ENCODE results near the gene EEF1E1.
A peak's percentile ranks its signal among the peaks of the same experiment; 100 is the strongest.

EEF1E1 gene

DNA sequence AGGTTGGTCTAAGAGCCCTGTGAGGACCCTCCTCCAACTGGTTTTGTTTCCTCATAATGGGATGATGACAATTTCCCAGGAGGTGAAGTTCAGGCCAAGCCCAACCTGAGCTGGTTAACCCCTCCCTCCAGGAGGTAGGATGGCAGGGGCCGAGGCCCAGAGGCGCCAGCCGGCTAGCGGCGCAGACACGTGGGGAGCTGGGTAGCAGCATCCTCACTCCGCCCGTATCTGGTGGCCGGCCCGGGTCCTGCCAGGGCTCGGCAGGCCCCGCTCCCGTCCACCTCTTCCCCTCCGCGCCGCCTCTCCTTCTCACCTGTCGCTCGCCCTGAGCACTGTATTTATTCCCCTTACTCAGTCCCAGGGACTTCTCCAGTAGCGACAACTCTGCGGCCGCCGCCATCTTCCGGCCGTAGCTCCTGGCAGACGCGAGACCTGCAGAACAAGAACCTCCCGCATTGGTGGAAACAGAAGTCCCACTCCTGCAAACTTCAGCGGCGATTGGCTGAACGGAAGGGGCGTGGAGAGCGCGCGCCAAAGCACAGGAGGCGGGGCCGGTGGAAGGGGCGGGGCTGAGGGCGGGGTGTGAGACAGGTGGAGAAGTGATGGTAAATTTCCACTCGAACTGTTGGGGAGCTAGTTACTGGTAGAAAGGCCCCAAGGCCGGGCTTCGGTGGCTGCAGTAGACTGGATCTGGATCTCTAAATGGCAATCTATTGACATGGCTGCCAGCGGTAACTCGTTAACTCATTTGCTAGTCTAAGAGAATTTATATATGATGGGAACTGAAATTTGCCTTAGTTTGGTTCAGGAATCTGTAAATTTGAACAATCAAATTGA lies at the start of gene EEF1E1:
Gene EEF1E1 (minus strand): TSS at position 427 of the 837 bp plus-strand sequence. CDS start 27 bp downstream, at position 400.
- Histone ChIP-seq H3K27ac (ENCODE audit: low read length) (peak within 1 kb of the TSS; percentile 59), H3K4me3 (ENCODE audit: low read depth in 1 of 2, low read length in 2 of 2) (peak within 1 kb of the TSS; percentile 94 to 99), H3K9me3 (ENCODE audit: control insufficient read depth in 1 of 2, low read length in 2 of 2) (no peaks in the 10 kb centered on the region), H3K27me3 (ENCODE audit: low read depth, low read length) (no peaks in the 10 kb centered on the region), H3K36me3 (ENCODE audit: control insufficient read depth in 1 of 2, insufficient read depth in 2 of 2, low read length in 2 of 2) (peaks cover under 1 to 3% of the 10 kb centered on the region in 2 donors), H3K4me1 (ENCODE audit: control insufficient read depth in 1 of 2, insufficient read depth in 2 of 2, low read length in 2 of 2) (peaks cover 7 to 8% of the 10 kb centered on the region in 2 donors)

DNA sequence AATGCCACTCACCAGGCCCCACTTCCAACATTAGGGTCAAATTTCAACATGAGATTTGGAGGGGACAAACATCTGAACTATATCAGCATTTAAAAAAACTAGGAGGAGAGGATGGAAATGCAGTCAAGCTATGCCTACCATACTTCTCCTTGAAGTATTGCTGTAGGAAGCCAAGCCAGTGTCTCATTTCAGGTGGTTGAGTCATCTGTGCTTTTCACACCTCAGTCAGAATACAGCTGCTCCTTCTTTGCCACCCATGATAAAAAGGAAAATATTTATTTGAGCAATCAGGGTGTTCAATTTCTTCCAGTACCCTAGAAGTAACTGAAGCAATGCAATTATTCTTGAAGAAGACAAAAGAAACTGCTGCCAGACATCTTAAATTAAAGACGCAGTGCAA lies 47.0 kb upstream of the EEF1E1 start:
- H3K4me1 ChIP-seq (ENCODE audit: control insufficient read depth in 1 of 2, insufficient read depth in 2 of 2, low read length in 2 of 2), result no peaks in the 10 kb centered on the region
- no peaks in the 10 kb centered on the region for H3K36me3 ChIP-seq (ENCODE audit: control insufficient read depth in 1 of 2, insufficient read depth in 2 of 2, low read length in 2 of 2)
- no peaks in the 10 kb centered on the region for H3K9me3 ChIP-seq (ENCODE audit: control insufficient read depth in 1 of 2, low read length in 2 of 2)
- H3K27me3 ChIP-seq (ENCODE audit: low read depth, low read length), result no peaks in the 10 kb centered on the region
- H3K4me3 ChIP-seq (ENCODE audit: low read depth in 1 of 2, low read length in 2 of 2), result no peak overlapping the region
- no peak overlapping the region for H3K27ac ChIP-seq (ENCODE audit: low read length)

DNA sequence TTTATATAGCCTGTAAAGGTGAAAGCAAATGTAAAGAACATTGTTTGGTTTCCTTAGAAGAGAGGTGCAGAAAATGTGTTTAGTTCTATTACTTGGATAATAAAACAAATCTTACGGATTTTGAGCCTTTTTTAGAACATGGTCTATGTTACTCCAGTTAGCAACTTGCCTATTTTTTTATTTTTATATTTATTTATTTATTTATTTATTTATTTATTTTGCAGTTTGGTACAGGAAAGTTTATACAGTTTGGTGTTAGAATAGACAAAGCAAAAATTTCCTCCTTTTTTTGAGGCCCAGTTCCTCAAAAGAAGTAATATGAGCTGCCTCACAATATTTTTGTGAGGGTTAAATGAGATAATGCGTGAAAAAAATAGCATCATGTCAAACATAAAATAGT lies 41.6 kb upstream of the EEF1E1 start:
- no peaks in the 10 kb centered on the region for H3K9me3 ChIP-seq (ENCODE audit: control insufficient read depth in 1 of 2, low read length in 2 of 2)
- no peaks in the 10 kb centered on the region for H3K36me3 ChIP-seq (ENCODE audit: control insufficient read depth in 1 of 2, insufficient read depth in 2 of 2, low read length in 2 of 2)
- H3K4me3 ChIP-seq (ENCODE audit: low read depth in 1 of 2, low read length in 2 of 2), result no peak overlapping the region
- H3K27ac ChIP-seq (ENCODE audit: low read length), result no peak overlapping the region
- no peaks in the 10 kb centered on the region for H3K27me3 ChIP-seq (ENCODE audit: low read depth, low read length)
- no peaks in the 10 kb centered on the region for H3K4me1 ChIP-seq (ENCODE audit: control insufficient read depth in 1 of 2, insufficient read depth in 2 of 2, low read length in 2 of 2)

DNA sequence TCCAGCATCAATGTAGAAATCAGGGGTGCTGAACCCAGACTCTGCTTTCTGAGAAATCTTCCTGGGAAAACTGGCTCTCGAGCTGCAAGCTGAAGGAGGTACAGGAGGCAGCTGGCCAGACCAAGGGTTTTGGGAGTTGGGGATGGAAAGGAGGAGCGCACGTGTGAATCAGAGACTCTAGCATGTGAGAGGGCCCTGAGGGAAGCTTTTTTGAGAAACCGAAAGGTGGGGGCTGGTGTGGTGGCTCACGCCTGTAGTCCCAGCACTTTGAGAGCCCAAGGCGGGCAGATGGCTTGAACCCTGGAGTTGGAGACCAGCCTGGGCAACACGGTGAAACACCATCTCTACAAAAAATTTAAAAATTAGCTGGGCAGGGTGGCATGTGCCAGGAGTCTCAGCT lies 37.1 kb upstream of the EEF1E1 start:
- Histone ChIP-seq H3K9me3 (ENCODE audit: control insufficient read depth in 1 of 2, low read length in 2 of 2) (no peaks in the 10 kb centered on the region), H3K36me3 (ENCODE audit: control insufficient read depth in 1 of 2, insufficient read depth in 2 of 2, low read length in 2 of 2) (no peaks in the 10 kb centered on the region), H3K27me3 (ENCODE audit: low read depth, low read length) (no peaks in the 10 kb centered on the region), H3K27ac (ENCODE audit: low read length) (no peak overlapping the region), H3K4me1 (ENCODE audit: control insufficient read depth in 1 of 2, insufficient read depth in 2 of 2, low read length in 2 of 2) (no peaks in the 10 kb centered on the region), H3K4me3 (ENCODE audit: low read depth in 1 of 2, low read length in 2 of 2) (no peak overlapping the region)

DNA sequence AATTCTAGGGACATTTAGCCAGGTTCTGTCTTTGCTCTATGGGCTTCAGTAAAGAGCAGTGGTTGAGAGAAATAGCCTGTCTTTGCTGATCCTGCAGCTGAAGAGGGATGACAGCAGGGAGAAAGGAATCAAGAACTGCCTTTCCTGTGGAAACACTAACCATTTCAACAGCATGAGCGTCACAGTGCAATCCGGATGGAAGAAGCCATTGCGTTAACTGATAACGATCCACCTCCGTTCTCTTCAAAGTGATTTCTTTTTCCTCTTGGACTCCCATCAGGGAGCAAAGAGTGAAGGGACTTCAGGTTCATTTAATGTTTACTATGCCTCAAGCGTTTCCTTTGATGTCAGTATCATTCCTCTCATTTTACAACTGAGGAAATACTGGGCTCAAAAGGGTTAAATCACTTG lies 35.2 kb upstream of the EEF1E1 start:
- Histone ChIP-seq H3K27ac (ENCODE audit: low read length) (no peak overlapping the region), H3K4me3 (ENCODE audit: low read depth in 1 of 2, low read length in 2 of 2) (no peak overlapping the region), H3K27me3 (ENCODE audit: low read depth, low read length) (no peaks in the 10 kb centered on the region), H3K36me3 (ENCODE audit: control insufficient read depth in 1 of 2, insufficient read depth in 2 of 2, low read length in 2 of 2) (no peaks in the 10 kb centered on the region), H3K9me3 (ENCODE audit: control insufficient read depth in 1 of 2, low read length in 2 of 2) (no peaks in the 10 kb centered on the region), H3K4me1 (ENCODE audit: control insufficient read depth in 1 of 2, insufficient read depth in 2 of 2, low read length in 2 of 2) (no peaks in the 10 kb centered on the region)

DNA sequence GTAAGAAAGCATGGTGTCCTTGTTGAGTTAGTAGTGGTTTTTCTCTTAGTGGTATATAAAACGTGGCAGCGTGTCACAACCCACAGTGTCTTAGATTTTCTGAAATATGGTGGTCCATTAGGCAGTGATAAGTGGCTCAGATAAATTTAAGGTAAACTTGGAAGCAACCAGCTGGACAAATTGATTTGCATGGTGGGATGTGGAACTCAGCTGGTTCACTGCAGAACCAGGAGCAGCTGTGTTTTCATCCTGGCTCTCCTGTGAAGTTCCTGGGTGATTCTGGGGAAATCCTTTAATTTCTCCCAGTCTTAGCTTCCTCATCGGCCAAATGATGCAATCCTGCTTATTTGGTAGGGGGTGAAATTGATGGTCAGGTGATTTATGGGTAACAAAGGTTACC lies 32.9 kb upstream of the EEF1E1 start:
- Histone ChIP-seq H3K27ac (ENCODE audit: low read length) (no peak overlapping the region), H3K4me3 (ENCODE audit: low read depth in 1 of 2, low read length in 2 of 2) (no peak overlapping the region), H3K27me3 (ENCODE audit: low read depth, low read length) (no peaks in the 10 kb centered on the region), H3K4me1 (ENCODE audit: control insufficient read depth in 1 of 2, insufficient read depth in 2 of 2, low read length in 2 of 2) (no peaks in the 10 kb centered on the region), H3K9me3 (ENCODE audit: control insufficient read depth in 1 of 2, low read length in 2 of 2) (no peaks in the 10 kb centered on the region), H3K36me3 (ENCODE audit: control insufficient read depth in 1 of 2, insufficient read depth in 2 of 2, low read length in 2 of 2) (no peaks in the 10 kb centered on the region)

DNA sequence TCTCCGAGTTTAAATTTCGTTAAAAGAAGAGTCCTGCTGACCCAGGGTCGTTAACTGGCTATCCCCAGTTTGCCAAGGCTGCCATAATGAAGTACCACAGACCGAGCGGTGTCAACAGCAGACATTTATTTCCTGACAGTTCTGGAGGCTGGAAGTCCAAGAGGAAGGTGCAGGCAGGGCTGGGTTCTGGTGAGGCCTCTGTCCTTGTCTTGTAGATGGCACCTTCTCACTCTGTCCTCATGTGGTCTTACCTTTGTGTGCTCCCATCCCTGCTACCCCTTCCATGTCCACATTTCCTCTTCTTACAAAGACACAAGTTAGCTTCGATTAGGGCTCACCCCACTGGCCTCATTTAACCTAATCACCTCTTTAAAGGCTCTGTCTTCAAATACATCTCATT lies 29.8 kb upstream of the EEF1E1 start:
- H3K4me3 ChIP-seq (ENCODE audit: low read depth in 1 of 2, low read length in 2 of 2), result no peak overlapping the region
- no peak overlapping the region for H3K27ac ChIP-seq (ENCODE audit: low read length)
- no peaks in the 10 kb centered on the region for H3K4me1 ChIP-seq (ENCODE audit: control insufficient read depth in 1 of 2, insufficient read depth in 2 of 2, low read length in 2 of 2)
- H3K9me3 ChIP-seq (ENCODE audit: control insufficient read depth in 1 of 2, low read length in 2 of 2), result no peaks in the 10 kb centered on the region
- H3K36me3 ChIP-seq (ENCODE audit: control insufficient read depth in 1 of 2, insufficient read depth in 2 of 2, low read length in 2 of 2), result no peaks in the 10 kb centered on the region
- H3K27me3 ChIP-seq (ENCODE audit: low read depth, low read length), result no peaks in the 10 kb centered on the region

DNA sequence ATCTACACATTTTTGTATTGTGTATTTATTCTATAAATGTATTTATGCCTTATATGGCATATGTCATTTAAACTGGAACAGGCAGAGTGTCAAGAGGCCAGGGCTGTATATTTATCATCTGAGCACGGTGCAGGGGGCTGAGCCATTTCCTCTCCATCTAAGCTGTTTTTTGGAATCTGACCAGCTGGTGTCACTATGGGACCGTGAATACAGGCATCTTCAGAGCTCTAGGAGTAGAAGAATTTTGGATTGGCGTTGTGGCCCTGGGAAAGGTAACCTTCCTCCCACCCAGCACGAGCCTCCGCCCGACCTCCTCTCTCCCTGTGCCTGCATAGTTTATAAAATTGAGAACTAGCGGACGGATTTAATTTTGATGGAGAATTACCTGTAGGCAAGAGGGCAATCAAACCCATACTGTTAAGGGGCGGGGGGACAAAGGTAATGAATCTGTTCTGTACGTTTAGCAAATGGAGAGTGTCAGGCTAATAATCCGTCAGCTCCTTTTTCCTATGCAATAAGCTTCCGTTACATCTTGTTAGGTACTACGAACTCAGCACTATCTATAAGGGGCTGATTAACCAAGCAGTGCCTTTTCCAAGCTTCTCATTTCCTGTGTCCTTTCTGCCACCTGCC lies 29.0 kb upstream of the EEF1E1 start:
- Histone ChIP-seq H3K9me3 (ENCODE audit: control insufficient read depth in 1 of 2, low read length in 2 of 2) (no peaks in the 10 kb centered on the region), H3K27ac (ENCODE audit: low read length) (no peak overlapping the region), H3K27me3 (ENCODE audit: low read depth, low read length) (no peaks in the 10 kb centered on the region), H3K4me3 (ENCODE audit: low read depth in 1 of 2, low read length in 2 of 2) (no peak overlapping the region), H3K36me3 (ENCODE audit: control insufficient read depth in 1 of 2, insufficient read depth in 2 of 2, low read length in 2 of 2) (no peaks in the 10 kb centered on the region), H3K4me1 (ENCODE audit: control insufficient read depth in 1 of 2, insufficient read depth in 2 of 2, low read length in 2 of 2) (no peaks in the 10 kb centered on the region)

DNA sequence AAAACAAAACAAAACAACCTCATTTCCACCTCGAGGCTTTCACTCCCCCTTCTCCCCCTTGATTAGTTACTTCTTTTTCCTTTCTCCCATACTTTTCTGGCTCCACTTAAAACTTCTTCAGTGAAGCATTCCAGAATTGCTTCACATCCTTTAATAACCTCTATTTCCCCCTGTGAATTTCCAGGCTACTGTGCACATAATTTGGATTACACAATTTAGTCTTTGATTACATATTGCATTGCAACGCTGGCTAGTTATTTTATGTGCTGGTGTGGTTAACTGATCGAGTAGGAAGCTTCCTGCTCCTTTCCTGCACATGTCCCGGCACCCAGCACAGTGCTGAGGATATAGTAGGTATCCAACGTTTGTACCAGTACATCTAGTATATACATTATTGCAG lies 28.1 kb upstream of the EEF1E1 start:
- Histone ChIP-seq H3K27me3 (ENCODE audit: low read depth, low read length) (no peaks in the 10 kb centered on the region), H3K4me1 (ENCODE audit: control insufficient read depth in 1 of 2, insufficient read depth in 2 of 2, low read length in 2 of 2) (no peaks in the 10 kb centered on the region), H3K9me3 (ENCODE audit: control insufficient read depth in 1 of 2, low read length in 2 of 2) (no peaks in the 10 kb centered on the region), H3K36me3 (ENCODE audit: control insufficient read depth in 1 of 2, insufficient read depth in 2 of 2, low read length in 2 of 2) (no peaks in the 10 kb centered on the region), H3K27ac (ENCODE audit: low read length) (no peak overlapping the region), H3K4me3 (ENCODE audit: low read depth in 1 of 2, low read length in 2 of 2) (no peak overlapping the region)

DNA sequence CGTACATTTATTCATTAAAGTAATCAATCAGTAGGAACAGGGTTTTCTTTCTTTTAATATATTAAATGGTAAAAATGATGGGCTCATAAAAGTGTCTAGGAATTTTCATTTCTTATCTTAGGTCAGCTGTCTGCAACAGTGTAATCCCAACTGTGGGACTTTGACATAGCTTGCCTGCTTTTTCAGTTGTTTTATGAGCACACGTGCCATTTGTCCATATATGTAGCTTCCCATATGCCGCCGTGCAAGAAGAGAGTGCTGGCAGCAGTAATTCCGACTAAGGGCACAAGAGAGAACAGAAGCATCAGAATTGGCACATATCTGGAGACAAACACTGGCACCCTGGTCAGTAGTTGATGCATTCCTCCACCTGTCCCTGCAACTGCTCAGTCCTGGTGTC lies 20.9 kb upstream of the EEF1E1 start:
- Histone ChIP-seq H3K27ac (ENCODE audit: low read length) (no peak overlapping the region), H3K4me3 (ENCODE audit: low read depth in 1 of 2, low read length in 2 of 2) (no peak overlapping the region), H3K4me1 (ENCODE audit: control insufficient read depth in 1 of 2, insufficient read depth in 2 of 2, low read length in 2 of 2) (no peaks in the 10 kb centered on the region), H3K27me3 (ENCODE audit: low read depth, low read length) (no peaks in the 10 kb centered on the region), H3K9me3 (ENCODE audit: control insufficient read depth in 1 of 2, low read length in 2 of 2) (peaks cover 0 to 3% of the 10 kb centered on the region in 2 donors), H3K36me3 (ENCODE audit: control insufficient read depth in 1 of 2, insufficient read depth in 2 of 2, low read length in 2 of 2) (no peaks in the 10 kb centered on the region)

DNA sequence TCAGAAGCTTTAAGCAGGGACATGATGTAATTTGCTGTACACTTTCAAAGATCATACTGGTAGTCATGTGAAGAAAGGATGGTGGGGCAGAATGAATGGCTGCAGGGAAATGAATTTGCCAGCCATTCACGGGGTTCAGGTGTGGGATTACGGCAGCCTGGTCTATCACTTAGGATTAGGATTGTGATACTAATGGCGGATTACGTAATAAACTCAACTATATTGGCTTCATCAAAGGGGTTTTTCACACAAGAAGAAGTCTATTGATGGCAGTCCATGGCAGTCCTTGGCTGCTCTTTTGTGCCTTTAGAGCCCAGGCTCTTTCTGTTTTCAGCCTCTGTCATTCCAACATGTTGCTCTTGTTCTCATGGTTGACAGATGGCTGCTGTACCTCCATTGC lies 12.6 kb upstream of the EEF1E1 start:
- Histone ChIP-seq H3K36me3 (ENCODE audit: control insufficient read depth in 1 of 2, insufficient read depth in 2 of 2, low read length in 2 of 2) (no peaks in the 10 kb centered on the region), H3K27ac (ENCODE audit: low read length) (no peak overlapping the region), H3K9me3 (ENCODE audit: control insufficient read depth in 1 of 2, low read length in 2 of 2) (no peaks in the 10 kb centered on the region), H3K27me3 (ENCODE audit: low read depth, low read length) (no peaks in the 10 kb centered on the region), H3K4me3 (ENCODE audit: low read depth in 1 of 2, low read length in 2 of 2) (no peak overlapping the region), H3K4me1 (ENCODE audit: control insufficient read depth in 1 of 2, insufficient read depth in 2 of 2, low read length in 2 of 2) (no peaks in the 10 kb centered on the region)

Data from muscle layer of duodenum (tissue), 2 donors.